B cell (primary cell): ENCODE data around the gene STAC3.

Experiments
- CTCF ChIP-seq: fragments of 200-600 bp; IDR thresholded peaks from one replicate; pipeline ENCODE4 v1.8.0; 2022; ENCODE audit warnings: antibody characterized with exemption, mild to moderate bottlenecking
- EZH2 ChIP-seq: IDR thresholded peaks from 2 replicates; pipeline ENCODE4 v1.6.1; 2012; ENCODE audit warnings: borderline replicate concordance, low read depth, mild to moderate bottlenecking, moderate library complexity, low read length; ENCODE audit not compliant: insufficient read depth, poor library complexity, severe bottlenecking

GRCh38 chr12:57239587-57240065, 11.4 kb downstream of the STAC3 start:
- TF ChIP-seq EZH2 (no peak), CTCF (no peak)
